GM18499 (cell line): Measurements from ENCODE around the gene ZBTB32.

Experiments
- ATAC-seq: cut with Tn5 transposase; IDR thresholded peaks from one replicate; pipeline ENCODE4 v1.9.1; 2021; ENCODE audit warnings: moderate number of reproducible peaks; ENCODE audit not compliant: insufficient read depth, unreplicated experiment

ZBTB32 gene

GRCh38 chr19:35748106-35749020 is 44.0 kb downstream of the ZBTB32 start, which contains the start of gene LIN37:
LIN37 (plus strand) TSS chr19:35748576; CDS start chr19:35748725, 149 bp downstream.
- ATAC-seq = peak; percentile 61

- ATAC-seq = no peak
These were observed 45.8 kb downstream of the ZBTB32 start for GRCh38 chr19:35750167-35750566.

- ATAC-seq = no peak
These were observed 47.7 kb downstream of the ZBTB32 start for GRCh38 chr19:35751839-35752745.

- no peak for ATAC-seq
These were observed 48.5 kb downstream of the ZBTB32 start for GRCh38 chr19:35752746-35753350.

DNA sequence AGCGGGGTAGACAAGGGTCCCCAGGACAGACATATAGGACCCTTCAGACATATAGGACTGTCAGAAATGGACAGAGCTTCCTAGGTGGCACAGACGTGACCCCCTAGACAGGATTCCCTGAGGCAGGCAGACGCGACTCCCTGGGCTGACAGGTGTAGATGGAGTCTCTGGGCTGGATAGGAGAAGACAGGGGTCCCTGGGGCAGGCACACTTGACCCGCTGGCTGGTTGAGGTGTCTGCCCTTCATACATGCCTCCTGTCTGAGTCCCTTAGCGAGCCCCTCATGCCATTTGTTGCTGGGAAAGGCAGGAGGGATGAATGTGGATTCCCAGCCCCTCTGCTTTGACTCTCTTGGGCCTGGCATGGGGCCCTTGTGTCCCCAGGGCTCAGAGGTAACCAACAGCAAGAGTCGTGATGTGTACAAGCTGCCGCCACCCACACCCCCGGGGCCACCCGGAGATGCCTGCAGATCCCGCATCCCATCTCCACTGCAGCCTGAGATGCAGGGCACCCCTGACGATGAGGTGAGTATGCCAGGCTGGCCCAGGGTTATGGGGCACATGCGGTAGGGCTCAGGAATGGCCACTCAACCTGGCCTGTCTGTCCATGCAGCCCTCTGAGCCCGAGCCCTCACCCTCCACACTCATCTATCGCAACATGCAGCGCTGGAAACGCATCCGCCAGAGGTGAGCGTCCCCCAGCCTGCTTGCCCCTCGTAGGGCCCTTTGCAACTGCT is 49.4 kb downstream of the ZBTB32 start:
- ATAC-seq = no peak

DNA sequence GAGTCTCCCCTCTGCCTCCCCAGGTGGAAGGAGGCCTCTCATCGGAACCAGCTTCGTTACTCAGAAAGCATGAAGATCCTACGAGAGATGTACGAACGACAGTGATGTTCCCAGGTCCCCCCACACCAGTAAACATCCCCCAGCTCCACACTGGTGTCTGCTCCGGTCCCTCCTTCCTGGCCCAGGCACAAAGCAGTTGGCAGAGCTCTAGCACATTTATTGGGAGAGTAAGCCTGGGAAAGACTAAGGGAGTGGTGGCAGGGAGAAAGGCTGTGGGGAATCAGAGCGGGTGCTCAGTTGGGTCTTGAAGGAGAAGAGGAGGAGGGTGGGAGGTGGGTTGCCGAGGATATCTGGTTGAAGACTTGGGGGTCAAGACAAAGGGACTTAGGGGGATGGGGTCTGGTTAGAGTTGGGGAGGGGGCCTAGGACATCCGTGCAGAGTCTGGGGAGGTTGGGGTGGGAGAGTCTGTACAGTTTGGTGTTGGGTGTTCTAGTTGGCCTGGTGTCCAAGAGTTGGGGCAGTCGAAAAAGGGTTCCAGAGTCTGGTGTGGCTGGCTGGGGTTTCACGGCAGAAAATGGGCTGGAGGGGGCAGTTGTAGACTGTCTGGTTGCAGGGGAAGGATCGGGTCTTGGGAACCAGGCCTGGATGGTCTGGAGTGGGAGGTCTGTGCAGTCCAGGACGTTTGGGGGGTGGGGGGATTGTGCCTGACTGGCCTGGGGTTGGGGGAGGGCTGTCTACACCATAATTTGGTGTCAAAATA is 50.2 kb downstream of the ZBTB32 start:
- ATAC-seq = no peak

DNA sequence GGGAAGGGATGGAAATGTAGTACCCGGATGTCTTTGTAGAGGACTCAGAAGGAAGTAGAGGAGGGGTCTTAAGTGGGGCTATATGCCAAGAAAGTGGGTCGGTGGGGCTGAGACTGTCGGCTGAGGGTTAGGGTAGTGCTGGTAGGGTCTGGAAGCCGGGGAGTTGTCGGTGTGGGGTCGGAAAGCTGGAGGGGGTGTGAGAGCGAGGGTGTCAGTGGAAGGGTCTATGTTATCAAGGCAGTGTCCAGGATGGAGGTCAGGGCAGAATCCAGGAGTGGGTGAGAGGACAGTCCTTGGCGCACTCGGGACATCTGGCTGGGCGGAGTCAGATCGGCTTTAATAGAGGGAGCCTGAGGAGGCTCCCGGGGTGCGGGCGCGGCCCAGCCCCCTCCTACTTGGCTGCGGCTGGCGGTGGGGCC is 50.8 kb downstream of the ZBTB32 start:
- ATAC-seq = no peak

- no peak for ATAC-seq
These were observed 51.4 kb downstream of the ZBTB32 start for GRCh38 chr19:35755550-35756376.

DNA sequence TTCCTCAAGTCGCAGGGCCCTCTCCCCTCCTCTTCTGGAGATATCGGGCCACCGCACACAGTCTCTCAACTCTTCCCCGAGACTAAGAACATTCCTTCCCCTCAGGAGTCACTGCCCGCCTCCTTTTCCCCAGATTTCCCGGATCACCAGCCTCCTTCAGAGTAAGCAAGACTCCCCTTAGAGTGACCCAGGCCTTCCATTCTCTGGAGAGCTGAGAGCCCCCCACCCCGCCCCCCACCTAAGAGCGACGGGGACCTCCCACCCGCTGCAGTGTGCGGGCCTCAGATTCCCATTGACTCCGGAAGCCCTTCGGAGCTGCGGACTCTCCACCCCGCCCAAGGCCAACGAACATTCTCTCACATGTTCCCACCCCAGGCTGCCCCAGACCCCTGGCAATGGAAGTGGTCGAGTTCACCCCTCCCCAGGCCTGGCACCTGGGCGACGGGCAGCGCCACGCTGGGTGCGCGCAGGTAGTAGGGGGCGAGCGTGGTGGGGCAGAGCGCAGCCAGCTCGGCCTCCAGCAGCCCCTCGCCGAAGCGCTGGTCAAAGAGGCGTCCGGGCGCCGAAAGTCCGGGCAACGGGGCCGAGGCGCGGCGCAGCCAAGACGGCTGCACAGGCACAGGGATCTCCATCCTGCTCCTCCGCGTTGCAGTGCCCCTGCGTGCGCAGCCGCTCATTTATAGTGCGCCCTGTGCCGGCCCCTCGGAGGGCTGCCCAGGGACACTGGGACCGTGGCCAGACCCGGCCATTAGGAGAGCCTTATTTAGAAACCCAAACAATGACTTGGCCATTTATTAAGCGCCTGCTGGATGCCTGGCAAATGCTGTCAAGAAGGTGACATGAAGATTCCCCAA is 52.2 kb downstream of the ZBTB32 start, which contains the start of gene HSPB6:
Gene HSPB6, minus strand, starts transcription at position 653 of the 854 bp plus-strand sequence. Its CDS starts 21 bp downstream, at position 632.
- ATAC-seq = no peak

DNA sequence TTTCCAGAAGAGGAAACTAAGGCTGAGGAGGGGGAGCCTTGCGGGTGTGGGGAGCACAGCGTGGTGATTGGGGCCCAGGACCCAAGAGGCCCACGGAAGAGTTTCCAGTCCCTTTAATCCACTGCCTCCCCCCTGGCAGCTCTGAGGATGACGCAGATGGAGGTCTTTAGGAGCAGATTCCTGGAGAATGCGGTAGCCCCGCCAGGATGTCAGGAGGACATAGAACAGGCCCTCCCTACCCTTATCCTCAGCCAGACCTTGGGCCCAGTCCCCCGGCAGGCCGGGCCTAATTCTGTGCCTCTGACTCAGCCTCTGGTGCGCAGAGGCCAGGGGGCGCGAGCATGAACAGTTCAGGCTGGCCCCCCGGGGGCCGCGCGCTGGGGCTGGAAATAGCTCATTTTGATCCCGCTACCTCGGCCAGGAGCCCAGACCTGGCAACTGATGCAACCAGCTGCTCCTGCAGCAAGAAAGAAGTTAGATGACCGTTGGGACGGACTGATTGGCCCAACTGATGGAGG is 52.9 kb downstream of the ZBTB32 start:
- ATAC-seq = no peak

GRCh38 chr19:35757749-35758608 is 53.6 kb downstream of the ZBTB32 start, which contains the start of gene PROSER3:
PROSER3 (plus strand) TSS chr19:35758176; CDS start chr19:35758216, 40 bp downstream.
- ATAC-seq = peak; percentile 93

DNA sequence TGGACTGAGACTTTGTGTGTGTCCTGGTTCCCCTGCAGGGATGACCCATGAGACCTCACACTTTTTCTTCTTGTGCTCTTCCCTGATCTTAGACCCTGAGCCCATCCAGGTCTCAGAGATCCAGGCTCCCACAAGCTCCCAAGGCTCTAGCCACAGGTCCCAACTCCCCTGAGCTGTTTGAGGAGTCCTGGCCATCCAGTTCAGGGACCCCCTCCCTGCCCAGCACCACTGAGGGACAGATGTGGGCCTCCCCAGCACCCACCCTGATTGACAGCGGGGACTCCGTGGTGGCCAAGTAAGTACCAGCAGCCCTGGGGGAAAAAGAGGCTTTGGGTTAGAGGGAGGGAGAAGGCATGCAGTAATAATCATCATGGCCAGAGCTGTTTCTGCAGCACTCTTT is 55.3 kb downstream of the ZBTB32 start:
- ATAC-seq = no peak

GRCh38 chr19:35760711-35761349 is 56.5 kb downstream of the ZBTB32 start:
- ATAC-seq = no peak

DNA sequence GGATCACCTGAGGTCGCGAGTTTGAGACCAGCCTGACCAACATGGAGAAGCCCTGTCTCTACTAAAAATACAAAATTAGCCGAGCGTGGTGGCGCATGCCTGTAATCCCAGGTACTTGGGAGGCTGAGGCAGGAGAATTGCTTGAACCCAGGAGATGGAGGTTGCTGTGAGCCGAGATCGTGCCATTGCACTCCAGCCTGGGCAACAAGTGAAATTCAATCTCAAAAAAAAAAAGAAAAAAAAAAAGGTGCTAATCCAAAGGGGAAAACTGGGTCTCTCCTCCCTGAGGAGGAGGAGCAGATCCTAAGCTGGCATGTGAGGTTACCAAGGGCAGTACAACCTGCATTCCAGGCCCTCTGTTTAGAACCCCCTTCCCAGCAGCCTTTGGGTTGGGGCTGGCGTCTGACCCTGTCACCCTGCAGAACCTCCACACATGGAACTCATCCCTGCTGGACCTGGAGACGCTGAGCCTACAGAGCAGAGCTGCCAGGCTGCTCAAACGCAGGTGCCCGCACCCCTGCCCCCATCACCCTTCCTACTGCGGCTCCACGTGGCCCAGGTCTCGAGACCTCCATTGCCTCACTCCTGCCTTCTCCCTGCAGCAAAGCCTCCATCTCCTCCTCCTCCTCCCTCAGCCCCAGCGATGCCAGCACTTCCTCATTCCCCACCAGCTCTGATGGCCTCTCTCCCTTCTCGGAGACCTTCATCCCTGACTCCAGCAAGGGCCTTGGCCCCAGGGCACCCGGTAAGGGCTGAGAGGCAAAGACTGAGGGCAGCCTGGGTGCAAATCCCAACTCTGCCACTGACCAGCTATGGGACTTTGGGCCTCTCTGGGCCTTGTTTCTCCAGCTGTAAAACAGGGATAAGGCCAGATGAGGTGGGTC is 60.3 kb downstream of the ZBTB32 start:
- no peak for ATAC-seq
